Cardiac septum (tissue), 1 donor: ENCODE data around the gene ARHGAP24. TPM values are rescaled to one million over a fixed set of nuclear protein-coding genes. Genes with fewer than 3 reads are reported as not detected.

Experiments used
- DNase-seq: peaks from one replicate; pipeline ENCODE4 v3.0.0-alpha.2; 2020; ENCODE audit warnings: low spot score
- intact Hi-C: fragments of 100-400 bp; cut with DNase I; formaldehyde crosslinking; loops from one replicate; pipeline ENCODE4 v1.14.0; 2022
- total RNA-seq: library from RNA; stranded (reverse); fragmentation: NEBNext Ultra II Directional; extraction: Animal tissue kit (Norgen Biotek cat#: 25700); gene quantifications from one replicate; pipeline ENCODE4 v1.2.1, GENCODE V29; 2021
- donor health status: DM: no; HTN: no; CAD: no.

The ARHGAP24 gene
- total RNA-seq, 1 donor from 2014 or later, result 60.1 TPM

DNA sequence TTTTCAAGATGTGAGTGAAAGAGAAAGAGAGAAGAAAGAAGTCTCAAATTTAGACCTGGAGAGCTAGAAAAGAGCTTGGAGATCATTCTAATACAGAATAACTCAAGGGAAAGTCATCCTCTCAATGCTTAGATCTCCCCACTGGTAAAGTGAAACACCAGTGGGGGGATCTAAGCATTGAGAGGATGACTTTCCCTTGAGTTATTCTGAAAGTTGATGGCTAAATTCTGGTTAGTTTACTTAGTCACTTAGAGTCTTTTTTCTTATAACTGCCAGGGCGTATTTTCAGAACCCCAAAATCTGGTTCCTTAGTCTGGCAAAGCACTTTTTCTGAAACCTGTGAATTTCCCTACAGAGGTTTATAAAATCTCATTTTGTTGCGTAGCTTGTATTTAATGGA, 198.6 kb downstream of the ARHGAP24 start:
- intact Hi-C loops, result no loop called here
- no peak for DNase-seq

DNA sequence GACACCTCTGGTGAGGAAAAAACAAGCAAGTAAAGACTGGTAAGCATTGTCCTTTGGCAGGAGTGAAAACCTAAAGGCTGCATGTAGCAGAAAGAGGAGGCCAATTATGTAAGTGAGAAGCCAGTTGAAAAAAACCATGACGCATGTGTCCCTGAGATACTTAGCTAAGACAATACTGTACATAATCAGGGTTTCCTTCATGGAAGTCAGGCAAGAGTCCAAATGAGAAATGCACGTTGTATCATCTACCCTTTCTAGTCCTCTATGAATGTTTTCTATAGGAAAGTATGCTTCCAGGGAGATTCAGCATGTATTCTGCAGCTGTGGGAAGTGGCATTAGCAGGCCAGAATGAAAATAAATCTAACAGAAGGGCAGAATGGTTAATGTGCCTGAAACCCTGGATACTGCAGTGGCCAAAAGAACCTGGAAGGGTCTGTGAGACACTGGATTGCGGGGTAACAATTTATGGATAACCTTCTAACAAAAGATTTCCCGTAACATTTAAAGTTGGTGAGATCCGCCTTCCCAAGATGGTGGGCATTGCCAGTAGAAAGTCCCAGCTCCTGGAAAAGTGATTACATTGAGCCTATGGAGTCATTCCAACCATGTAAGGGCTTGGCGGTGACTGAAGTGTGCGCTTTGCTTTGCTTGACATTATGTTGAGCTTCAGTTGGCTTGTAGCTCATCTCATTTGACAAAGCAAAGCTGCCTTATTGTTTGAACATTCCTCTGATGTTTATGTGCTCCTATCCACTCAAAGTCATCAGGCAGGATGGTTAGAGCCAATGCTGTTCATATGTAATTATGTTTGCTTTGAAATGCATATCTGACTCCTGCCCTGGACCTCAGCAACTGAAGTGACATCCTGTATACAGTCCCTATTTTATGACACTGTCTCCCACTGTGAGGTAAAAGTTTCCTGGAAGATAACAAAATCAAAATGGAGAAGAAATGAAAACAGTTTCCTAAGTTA, 200.4 kb downstream of the ARHGAP24 start:
- no peak for DNase-seq
- intact Hi-C loops, result no loop called here

DNA sequence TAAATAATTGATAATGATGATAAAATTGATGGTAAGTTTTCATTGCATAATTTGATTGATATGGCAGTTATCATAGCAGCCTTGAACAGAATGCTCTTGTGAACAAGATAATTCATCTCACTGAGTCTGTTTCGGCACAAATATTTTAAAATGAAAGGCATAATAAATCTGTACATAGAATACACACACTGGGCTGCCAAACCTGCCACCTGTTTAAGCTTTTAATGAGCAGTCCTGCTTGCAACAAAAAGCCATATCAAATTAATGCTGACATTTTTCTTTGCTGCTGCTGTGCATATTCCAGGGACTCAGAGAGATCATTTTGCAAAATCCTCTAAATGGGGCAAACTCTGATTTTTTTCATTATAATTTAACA, 201.1 kb downstream of the ARHGAP24 start:
- intact Hi-C loops, result no loop called here
- DNase-seq, result no peak

DNA sequence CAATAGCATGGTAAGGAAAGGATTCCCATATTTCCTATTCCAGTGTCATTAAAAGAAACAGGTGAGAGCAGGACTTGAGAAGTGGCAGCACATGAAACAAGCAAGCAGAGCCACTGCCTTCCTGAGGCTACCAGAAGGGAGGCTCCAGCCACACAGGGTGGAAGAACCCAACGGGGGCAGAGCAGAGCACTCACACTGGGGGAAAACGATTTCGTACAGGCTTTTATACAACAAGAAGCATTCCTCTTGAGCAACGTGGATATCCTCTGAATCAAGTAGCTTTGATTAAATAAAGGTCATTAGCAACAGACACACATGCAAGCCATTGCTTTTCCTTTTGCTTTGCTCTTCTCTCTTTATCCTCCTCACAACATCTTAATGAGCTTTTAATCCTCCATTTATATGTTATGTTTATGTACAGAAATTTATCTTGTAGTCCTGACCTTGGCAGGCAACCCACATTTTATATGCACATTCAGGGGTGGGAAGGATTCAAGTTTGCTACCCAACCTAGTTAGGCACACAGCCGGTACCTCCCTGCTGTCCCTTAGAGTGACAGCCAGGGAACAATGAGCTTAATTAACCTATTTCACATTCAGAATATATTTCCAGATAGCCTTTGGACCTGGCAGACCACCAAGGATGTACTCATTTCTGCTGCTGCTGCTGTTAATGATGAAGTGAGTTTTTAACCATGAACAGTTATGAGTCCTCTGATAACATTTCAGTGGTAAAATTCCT, 202.1 kb downstream of the ARHGAP24 start:
- no peak for DNase-seq
- intact Hi-C loops, result no loop called here

GRCh38 chr4:85681221-85681657, 206.3 kb downstream of the ARHGAP24 start:
- intact Hi-C loops, result no loop called here
- no peak for DNase-seq

- DNase-seq, result no peak
- intact Hi-C loops, result no loop called here
Observed at GRCh38 chr4:85681921-85682320, 207.0 kb downstream of the ARHGAP24 start.

DNA sequence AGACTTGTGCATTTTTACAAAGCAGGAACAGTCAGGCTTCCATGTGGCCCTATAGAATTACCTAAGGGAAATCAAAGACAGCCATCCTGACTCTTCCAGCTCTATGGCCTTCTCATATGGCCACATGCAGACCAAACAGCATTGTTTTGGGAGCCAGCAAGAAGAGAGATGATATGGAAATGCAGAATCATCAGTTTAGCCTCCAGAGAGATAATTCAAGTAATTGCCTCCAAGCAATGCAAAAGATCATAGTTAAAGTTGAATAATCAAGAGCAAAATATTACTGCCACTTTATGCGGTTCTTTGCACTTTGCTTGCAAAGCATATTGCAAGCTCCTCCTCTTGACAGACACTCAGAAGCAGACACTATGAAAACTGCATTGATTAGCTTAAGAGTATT, 207.4 kb downstream of the ARHGAP24 start:
- intact Hi-C loops, result no loop called here
- DNase-seq, result no peak

- intact Hi-C loops, result no loop called here
- no peak for DNase-seq
Observed at GRCh38 chr4:85684676-85685075, 209.7 kb downstream of the ARHGAP24 start.

GRCh38 chr4:85686398-85686797, 211.4 kb downstream of the ARHGAP24 start:
- intact Hi-C loops, result no loop called here
- no peak for DNase-seq

GRCh38 chr4:85688055-85688740, 213.2 kb downstream of the ARHGAP24 start:
- DNase-seq, result no peak
- intact Hi-C loops, result no loop called here

- intact Hi-C loops, result no loop called here
- no peak for DNase-seq
Observed at GRCh38 chr4:85696661-85697060, 221.7 kb downstream of the ARHGAP24 start.

- DNase-seq, result no peak
- intact Hi-C loops, result no loop called here
Observed at GRCh38 chr4:85697854-85698253, 222.9 kb downstream of the ARHGAP24 start.

- DNase-seq, result no peak
- intact Hi-C loops, result no loop called here
Observed at GRCh38 chr4:85700362-85700761, 225.4 kb downstream of the ARHGAP24 start.

DNA sequence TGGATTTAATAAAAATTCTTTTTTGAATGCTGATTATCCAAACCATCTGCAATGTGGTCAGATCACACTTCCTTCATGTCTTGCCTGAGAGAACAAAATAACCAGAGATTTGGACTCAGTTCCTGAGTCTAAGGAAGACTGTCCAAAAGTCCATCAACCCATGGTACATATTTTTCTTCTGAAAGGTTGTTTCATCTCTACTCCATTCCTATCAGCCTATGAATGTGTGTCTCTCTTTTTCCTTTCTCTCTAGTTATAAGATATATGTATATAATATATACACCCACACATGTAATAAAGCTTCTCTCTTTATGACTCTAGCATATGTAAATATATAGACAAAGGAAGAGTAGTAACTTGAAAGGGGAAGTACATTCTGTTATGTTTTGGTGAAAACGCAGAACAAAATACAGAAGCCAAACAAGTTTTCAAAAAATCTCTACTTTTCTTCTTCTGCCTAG, 226.9 kb downstream of the ARHGAP24 start:
- DNase-seq, result no peak
- intact Hi-C loops, result no loop called here

- DNase-seq, result no peak
- intact Hi-C loops, result no loop called here
Observed at GRCh38 chr4:85703096-85703495, 228.1 kb downstream of the ARHGAP24 start.

DNA sequence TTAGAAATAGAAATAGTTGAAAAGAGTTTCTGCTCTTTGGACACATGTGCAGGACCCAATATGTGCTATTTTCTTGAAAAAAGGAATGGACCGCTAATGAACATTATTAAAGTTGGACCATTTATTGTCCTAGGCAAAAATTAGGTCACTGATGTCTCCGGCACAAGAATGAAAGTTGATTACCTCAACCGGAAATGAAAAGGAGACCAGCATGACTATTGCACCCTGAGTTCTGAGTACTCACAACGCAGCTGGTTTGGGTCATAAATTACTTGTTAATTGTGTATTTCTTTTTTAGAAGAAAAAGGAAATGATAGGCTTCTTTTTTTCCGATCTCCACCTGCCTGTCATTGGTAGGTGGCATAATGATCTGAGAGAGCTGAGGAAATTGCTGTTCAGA, 232.7 kb downstream of the ARHGAP24 start:
- DNase-seq, result no peak
- intact Hi-C loops, result no loop called here

DNA sequence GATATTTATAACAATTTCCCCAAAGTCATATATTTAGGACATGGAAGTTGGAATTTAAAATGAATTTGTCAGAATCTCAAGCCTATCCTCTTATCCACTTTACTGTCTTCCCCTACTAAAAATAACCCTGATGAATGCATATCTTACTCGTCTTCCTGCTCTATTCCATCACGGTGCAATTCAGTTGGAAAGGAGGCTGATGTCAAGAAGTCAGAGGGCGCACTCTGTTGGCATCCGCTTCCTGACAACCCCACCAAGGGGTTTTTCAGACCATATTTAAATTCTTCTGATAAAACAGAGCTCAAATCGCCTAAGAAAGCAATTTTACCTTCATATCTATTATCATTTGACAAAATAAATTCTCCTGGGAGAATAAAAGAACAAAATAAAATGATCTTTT, 233.5 kb downstream of the ARHGAP24 start:
- no peak for DNase-seq
- intact Hi-C loops, result no loop called here

GRCh38 chr4:85713005-85713404, 238.1 kb downstream of the ARHGAP24 start:
- DNase-seq, result no peak
- intact Hi-C loops, result no loop called here

DNA sequence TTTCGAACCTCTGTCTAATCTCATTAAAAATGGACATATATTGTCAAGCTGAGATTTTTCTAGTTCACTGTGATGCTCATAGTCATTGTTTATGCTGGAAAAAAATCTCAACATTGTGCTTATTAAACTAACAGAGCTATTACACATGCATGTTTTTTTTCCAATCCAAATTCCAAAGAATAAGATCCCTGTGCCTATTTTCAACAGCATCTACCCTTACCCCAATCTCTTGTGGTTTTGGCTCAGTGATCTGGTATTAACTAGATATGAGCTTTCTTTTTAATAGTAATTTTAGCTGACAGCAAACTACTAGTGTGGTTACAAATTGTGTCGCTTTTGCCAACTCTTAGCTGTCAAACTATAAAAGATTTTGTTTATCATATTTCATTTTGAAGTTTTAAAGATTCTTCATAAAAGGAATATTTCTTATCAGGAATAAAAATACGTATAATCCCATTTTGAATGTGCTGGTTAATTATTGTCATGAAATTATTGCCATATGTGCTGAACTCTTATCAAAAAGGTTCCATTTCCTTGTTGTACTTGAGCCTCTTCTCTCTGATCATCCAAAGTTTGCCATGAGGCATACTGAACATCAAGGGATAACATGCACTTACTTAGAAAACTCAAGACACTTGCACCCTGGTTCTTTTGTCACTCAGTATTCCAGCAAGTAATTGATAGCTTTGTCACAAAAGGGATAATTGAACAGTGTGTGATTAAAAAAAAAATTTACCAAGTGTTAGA, 241.2 kb downstream of the ARHGAP24 start:
- intact Hi-C loops, result no loop called here
- DNase-seq, result no peak
